ENCODE results near the gene TLCD2. TPM values are rescaled to one million over a fixed set of nuclear protein-coding genes. Genes with fewer than 3 reads are reported as not detected.
A peak's percentile ranks its signal among the peaks of the same experiment; 100 is the strongest.

TLCD2 gene
- total RNA-seq, 1 experiment from 2014 or later = 1.9 TPM

DNA sequence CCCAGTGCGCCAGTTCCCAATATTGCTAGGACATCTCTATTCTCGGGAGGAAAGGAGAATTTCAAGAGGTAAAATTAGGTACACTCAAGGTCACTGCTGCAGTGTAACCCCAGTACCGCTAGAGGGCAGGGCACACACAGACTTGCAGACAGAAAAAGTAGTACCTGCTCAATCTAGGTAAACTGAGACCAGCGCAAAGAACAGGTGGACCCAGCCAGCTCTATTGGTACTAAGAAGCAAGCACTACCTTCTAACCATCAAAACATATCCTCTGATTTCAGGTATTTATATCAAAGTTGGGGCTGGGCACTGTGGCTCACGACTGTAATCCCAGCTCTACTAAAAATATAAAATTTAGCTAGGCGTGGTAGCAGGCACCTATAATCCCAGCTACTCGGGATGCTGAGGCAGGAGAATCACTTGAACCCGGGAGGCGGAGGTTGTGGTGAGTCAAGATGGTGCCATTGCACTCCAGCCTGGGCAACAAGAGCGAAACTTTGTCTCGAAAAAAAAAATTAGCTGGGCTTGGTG is 10.7 kb upstream of the TLCD2 start:
- Mint-ChIP-seq H3K4me3 (no peak overlapping the region), H3K36me3 (no peaks in the 10 kb centered on the region), H3K9me3 (no peaks in the 10 kb centered on the region), H3K27me3 (ENCODE audit: low read depth) (no peaks in the 10 kb centered on the region; the same call in 1 of the 2 replicates), H3K27ac (no peak overlapping the region), H3K4me1 (peaks cover 12% of the 10 kb centered on the region)
- ChIA-PET POLR2A (interaction anchor here (1.5 kb wide), 1 partner anchor 63 kb away, joined by 4 read pairs; no protein-coding TSS in a partner anchor), CTCF (interaction anchor here (0.6 to 4.0 kb wide), 21 partner anchors 10 to 372 kb away, joined by 3 to 60 read pairs (median 5); partner anchors contain the start of genes RILP, SERPINF1 and SERPINF2)
- TF ChIP-seq, protein P1, sequence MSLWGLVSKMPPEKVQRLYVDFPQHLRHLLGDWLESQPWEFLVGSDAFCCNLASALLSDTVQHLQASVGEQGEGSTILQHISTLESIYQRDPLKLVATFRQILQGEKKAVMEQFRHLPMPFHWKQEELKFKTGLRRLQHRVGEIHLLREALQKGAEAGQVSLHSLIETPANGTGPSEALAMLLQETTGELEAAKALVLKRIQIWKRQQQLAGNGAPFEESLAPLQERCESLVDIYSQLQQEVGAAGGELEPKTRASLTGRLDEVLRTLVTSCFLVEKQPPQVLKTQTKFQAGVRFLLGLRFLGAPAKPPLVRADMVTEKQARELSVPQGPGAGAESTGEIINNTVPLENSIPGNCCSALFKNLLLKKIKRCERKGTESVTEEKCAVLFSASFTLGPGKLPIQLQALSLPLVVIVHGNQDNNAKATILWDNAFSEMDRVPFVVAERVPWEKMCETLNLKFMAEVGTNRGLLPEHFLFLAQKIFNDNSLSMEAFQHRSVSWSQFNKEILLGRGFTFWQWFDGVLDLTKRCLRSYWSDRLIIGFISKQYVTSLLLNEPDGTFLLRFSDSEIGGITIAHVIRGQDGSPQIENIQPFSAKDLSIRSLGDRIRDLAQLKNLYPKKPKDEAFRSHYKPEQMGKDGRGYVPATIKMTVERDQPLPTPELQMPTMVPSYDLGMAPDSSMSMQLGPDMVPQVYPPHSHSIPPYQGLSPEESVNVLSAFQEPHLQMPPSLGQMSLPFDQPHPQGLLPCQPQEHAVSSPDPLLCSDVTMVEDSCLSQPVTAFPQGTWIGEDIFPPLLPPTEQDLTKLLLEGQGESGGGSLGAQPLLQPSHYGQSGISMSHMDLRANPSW (CRISPR knock-in tag; conservative IDR thresholded peaks at IDR 0.05; ENCODE audit: low read depth) = no peak
- TF ChIP-seq, protein P2, sequence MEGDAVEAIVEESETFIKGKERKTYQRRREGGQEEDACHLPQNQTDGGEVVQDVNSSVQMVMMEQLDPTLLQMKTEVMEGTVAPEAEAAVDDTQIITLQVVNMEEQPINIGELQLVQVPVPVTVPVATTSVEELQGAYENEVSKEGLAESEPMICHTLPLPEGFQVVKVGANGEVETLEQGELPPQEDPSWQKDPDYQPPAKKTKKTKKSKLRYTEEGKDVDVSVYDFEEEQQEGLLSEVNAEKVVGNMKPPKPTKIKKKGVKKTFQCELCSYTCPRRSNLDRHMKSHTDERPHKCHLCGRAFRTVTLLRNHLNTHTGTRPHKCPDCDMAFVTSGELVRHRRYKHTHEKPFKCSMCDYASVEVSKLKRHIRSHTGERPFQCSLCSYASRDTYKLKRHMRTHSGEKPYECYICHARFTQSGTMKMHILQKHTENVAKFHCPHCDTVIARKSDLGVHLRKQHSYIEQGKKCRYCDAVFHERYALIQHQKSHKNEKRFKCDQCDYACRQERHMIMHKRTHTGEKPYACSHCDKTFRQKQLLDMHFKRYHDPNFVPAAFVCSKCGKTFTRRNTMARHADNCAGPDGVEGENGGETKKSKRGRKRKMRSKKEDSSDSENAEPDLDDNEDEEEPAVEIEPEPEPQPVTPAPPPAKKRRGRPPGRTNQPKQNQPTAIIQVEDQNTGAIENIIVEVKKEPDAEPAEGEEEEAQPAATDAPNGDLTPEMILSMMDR (IDR thresholded peaks at IDR 0.05) = peak; percentile 98
- no peak for TF ChIP-seq JAZF1 (CRISPR knock-in tag; IDR thresholded peaks at IDR 0.05)
- no peak for ATAC-seq
- peak; percentile 84 for DNase-seq (ENCODE audit: low spot score)

DNA sequence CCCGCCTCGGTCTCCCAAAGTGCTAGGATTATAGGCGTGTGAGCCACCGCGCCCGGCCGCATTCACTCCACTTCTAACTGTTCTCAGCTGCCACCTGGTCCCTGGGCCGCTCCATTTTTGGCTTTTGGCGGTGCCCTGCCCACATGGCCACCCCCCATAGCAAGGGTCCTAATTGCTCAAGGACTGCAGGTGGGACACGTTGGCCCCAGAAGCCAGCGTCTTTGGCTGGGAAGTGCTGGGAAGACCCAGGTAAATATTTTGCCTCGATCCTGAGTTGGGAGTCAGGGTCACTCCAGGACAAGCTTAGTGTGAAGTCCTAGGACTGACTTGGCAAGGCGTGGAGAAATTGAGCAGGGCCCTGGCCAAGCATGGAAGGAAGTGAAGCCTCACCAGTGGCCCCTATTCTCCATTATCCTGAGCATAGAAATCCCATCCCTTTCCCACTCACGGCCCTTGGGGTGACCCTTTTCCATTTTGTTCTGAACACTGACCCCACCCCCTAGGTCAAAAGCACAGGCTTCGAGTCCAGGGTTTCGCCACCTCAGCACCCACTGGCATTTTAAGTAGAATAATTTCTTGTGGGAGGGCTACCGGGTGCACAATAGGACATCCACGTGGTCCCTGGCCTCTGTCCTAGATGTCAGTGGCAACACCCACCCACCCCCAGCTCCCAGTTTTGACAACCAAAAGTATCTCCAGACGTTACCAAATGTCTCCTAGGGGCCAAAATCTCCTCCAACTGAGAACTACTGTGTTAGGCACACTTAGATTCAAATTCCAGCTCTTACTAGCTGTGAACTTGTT is 8.4 kb upstream of the TLCD2 start:
- CTCF ChIA-PET = interaction anchor here (1.2 to 2.6 kb wide), 3 partner anchors 52 to 144 kb away, joined by 4 to 18 read pairs (median 11); partner anchors contain the start of gene RILP

DNA sequence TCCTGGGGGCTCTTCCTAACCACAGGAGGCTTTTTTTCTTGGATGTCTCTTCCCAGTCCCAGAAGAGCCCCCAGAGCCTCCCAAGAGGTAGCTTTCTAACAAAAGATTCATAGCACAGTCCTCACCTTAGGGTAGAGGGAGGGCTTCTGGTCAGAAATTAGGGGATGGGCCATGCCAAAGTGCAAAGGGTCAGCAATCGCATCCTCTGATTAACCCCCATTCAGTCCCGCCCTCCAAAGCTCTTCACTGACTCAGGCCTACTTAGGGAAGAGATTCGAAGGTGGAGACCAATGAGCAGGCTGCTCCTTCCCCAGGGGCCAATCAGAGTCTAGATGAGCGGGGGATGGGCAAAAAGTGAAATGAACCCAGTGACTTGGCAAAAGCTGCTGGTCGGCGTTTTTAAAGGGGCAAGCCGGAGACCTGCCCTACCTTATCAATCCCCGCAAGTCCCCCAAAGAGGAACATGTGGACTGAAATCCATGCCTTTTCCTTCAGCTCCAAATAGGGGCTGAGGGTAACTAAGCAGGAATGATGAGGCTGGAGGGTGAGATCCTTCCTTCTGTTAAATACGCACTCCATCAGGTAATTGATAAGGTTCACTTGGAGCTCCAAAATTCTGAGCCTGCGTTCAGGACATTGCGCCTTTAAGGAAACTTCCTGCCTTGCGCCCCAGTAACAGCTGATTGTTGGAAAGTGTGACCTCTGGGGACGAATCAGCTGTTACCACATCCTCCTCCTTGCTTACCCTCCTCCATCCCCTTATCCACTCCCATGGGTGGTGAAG is 6.9 kb upstream of the TLCD2 start:
- ChIA-PET POLR2A (interaction anchor here (0.5 to 2.2 kb wide), 24 partner anchors 8 to 766 kb away, joined by 3 to 17 read pairs (median 3); partner anchors contain the start of genes RILP, SCARF1, SERPINF1 and SMYD4), CTCF (interaction anchor here (0.6 to 5.7 kb wide), 28 partner anchors 9 to 528 kb away, joined by 3 to 64 read pairs (median 4); partner anchors contain the start of genes HIC1, RILP, RTN4RL1 and SERPINF1)
- ATAC-seq = peak; percentile 58
- Mint-ChIP-seq H3K27me3 (ENCODE audit: low read depth) (no peaks in the 10 kb centered on the region), H3K36me3 (no peaks in the 10 kb centered on the region), H3K27ac (peak overlapping the region; percentile 99), H3K4me3 (peak overlapping the region; percentile 93), H3K4me1 (peaks cover 22% of the 10 kb centered on the region), H3K9me3 (no peaks in the 10 kb centered on the region)
- DNase-seq (ENCODE audit: low spot score) = peak; percentile 92
- TF ChIP-seq, protein P2 (IDR thresholded peaks at IDR 0.05) = no peak
- TF ChIP-seq, protein P3, sequence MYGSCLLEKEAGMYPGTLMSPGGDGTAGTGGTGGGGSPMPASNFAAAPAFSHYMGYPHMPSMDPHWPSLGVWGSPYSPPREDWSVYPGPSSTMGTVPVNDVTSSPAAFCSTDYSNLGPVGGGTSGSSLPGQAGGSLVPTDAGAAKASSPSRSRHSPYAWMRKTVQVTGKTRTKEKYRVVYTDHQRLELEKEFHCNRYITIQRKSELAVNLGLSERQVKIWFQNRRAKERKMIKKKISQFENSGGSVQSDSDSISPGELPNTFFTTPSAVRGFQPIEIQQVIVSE (CRISPR knock-in tag; IDR thresholded peaks at IDR 0.05; ENCODE audit: borderline replicate concordance) = no peak
- TF ChIP-seq ZNF416 (CRISPR knock-in tag; IDR thresholded peaks at IDR 0.05) (no peak), HMGA2 (CRISPR knock-in tag; IDR thresholded peaks at IDR 0.05) (no peak), JAZF1 (CRISPR knock-in tag; IDR thresholded peaks at IDR 0.05) (no peak), ESRRA (CRISPR knock-in tag; IDR thresholded peaks at IDR 0.05; ENCODE audit: borderline replicate concordance) (no peak), ZNF138 (CRISPR knock-in tag; conservative IDR thresholded peaks at IDR 0.05) (no peak), ZNF396 (CRISPR knock-in tag; IDR thresholded peaks at IDR 0.05; ENCODE audit: borderline replicate concordance) (no peak)
- TF ChIP-seq, protein P4, sequence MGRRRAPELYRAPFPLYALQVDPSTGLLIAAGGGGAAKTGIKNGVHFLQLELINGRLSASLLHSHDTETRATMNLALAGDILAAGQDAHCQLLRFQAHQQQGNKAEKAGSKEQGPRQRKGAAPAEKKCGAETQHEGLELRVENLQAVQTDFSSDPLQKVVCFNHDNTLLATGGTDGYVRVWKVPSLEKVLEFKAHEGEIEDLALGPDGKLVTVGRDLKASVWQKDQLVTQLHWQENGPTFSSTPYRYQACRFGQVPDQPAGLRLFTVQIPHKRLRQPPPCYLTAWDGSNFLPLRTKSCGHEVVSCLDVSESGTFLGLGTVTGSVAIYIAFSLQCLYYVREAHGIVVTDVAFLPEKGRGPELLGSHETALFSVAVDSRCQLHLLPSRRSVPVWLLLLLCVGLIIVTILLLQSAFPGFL (CRISPR knock-in tag; IDR thresholded peaks at IDR 0.05; ENCODE audit: borderline replicate concordance) = no peak
- TF ChIP-seq, protein P5, sequence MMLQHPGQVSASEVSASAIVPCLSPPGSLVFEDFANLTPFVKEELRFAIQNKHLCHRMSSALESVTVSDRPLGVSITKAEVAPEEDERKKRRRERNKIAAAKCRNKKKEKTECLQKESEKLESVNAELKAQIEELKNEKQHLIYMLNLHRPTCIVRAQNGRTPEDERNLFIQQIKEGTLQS (CRISPR knock-in tag; conservative IDR thresholded peaks at IDR 0.05) = no peak
- TF ChIP-seq, protein P6, sequence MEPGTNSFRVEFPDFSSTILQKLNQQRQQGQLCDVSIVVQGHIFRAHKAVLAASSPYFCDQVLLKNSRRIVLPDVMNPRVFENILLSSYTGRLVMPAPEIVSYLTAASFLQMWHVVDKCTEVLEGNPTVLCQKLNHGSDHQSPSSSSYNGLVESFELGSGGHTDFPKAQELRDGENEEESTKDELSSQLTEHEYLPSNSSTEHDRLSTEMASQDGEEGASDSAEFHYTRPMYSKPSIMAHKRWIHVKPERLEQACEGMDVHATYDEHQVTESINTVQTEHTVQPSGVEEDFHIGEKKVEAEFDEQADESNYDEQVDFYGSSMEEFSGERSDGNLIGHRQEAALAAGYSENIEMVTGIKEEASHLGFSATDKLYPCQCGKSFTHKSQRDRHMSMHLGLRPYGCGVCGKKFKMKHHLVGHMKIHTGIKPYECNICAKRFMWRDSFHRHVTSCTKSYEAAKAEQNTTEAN (CRISPR knock-in tag; IDR thresholded peaks at IDR 0.05) = no peak

More for the DNA sequence above, 8.4 kb upstream of the TLCD2 start:
- no peak for ATAC-seq
- POLR2A ChIA-PET = no interaction called here
- Mint-ChIP-seq H3K36me3 (no peaks in the 10 kb centered on the region), H3K4me1 (peaks cover 18% of the 10 kb centered on the region), H3K27ac (peak overlapping the region; percentile 99), H3K27me3 (ENCODE audit: low read depth) (no peaks in the 10 kb centered on the region; the same call in 1 of the 2 replicates), H3K9me3 (no peaks in the 10 kb centered on the region), H3K4me3 (peak overlapping the region; percentile 93)
- no peak for DNase-seq (ENCODE audit: low spot score)
- TF ChIP-seq, protein P7, sequence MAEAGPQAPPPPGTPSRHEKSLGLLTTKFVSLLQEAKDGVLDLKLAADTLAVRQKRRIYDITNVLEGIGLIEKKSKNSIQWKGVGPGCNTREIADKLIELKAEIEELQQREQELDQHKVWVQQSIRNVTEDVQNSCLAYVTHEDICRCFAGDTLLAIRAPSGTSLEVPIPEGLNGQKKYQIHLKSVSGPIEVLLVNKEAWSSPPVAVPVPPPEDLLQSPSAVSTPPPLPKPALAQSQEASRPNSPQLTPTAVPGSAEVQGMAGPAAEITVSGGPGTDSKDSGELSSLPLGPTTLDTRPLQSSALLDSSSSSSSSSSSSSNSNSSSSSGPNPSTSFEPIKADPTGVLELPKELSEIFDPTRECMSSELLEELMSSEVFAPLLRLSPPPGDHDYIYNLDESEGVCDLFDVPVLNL (CRISPR knock-in tag; IDR thresholded peaks at IDR 0.05; ENCODE audit: borderline replicate concordance, low read depth) = no peak
- TF ChIP-seq ZNF138 (CRISPR knock-in tag; conservative IDR thresholded peaks at IDR 0.05) = no peak

Data from WTC11 (cell line).